ENCODE data around the gene PCSK5. TPM values are rescaled to one million over a fixed set of nuclear protein-coding genes. Genes with fewer than 3 reads are reported as not detected.

The PCSK5 gene
- polyA plus RNA-seq, 1 donor from 2014 or later: 1.7 TPM

DNA sequence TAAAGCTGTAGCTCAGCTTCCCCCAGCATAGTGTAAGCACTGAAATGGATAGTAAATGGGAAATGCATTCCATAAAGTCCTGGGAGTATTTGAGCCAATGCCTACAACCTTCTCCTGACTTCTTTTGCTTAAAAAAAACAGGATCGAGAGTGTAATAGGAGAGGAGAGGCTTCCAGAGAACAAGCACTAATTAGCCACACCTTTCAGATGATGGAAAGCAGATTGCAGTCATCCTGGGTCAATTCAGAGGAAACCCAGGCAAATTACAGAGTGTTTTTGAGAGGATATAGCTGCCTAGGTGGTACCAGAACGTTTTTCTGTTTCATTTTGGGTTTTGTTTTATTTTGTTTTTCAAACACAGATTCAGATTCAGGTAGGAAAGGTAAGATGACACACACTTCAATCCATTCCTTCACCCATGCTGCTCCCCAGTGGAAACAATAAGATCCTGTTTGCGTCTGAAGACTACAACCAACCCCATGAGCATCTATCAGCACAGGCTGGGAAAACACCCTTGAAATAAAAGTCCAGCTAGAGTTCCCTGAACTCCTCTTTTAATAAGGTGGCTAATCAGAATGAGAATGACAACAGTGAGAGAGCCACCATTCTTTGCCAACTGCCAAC lies 408.2 kb downstream of the PCSK5 start:
- no peak overlapping the region for H3K4me2 ChIP-seq (ENCODE audit: low read length)
- H3K9ac ChIP-seq (ENCODE audit: low read length): no peak overlapping the region
- no peaks in the 10 kb centered on the region for H3F3A ChIP-seq (ENCODE audit: insufficient read depth, low read length, poor library complexity, severe bottlenecking)
- TF ChIP-seq SMC3 (conservative IDR thresholded peaks at IDR 0.05; ENCODE audit: poor library complexity): peak; percentile 86
- no peak for TF ChIP-seq MXI1 (conservative IDR thresholded peaks at IDR 0.05; ENCODE audit: poor library complexity, severe bottlenecking)
- no peak for TF ChIP-seq POLR2AphosphoS5 (IDR thresholded peaks at IDR 0.05)
- peak; percentile 85 for TF ChIP-seq RAD21 (conservative IDR thresholded peaks at IDR 0.05)
- no peak for TF ChIP-seq REST (IDR thresholded peaks at IDR 0.05; ENCODE audit: borderline replicate concordance)
- no peak for TF ChIP-seq EP300 (conservative IDR thresholded peaks at IDR 0.05; ENCODE audit: poor library complexity, severe bottlenecking)
- no peak for TF ChIP-seq EZH2 (IDR thresholded peaks at IDR 0.05; ENCODE audit: borderline replicate concordance, insufficient read depth, low read length, poor library complexity, severe bottlenecking)
- TF ChIP-seq CTCF (IDR thresholded peaks at IDR 0.05; ENCODE audit: poor library complexity, severe bottlenecking): peak; percentile 76
- H3K9me2 ChIP-seq (ENCODE audit: insufficient read depth, low read length): no peaks in the 10 kb centered on the region
- H3K4me3 ChIP-seq (ENCODE audit: low read length): no peak overlapping the region
- H4K20me1 ChIP-seq (ENCODE audit: insufficient read depth): no peaks in the 10 kb centered on the region
- no peaks in the 10 kb centered on the region for H3K27me3 ChIP-seq (ENCODE audit: insufficient read depth, low read depth, low read length)
- H3K27ac ChIP-seq (ENCODE audit: low read length): no peak overlapping the region
- no peaks in the 10 kb centered on the region for H3K9me3 ChIP-seq (ENCODE audit: low read length)
- H3K36me3 ChIP-seq (ENCODE audit: insufficient read depth, low read length): no peaks in the 10 kb centered on the region
- H2AFZ ChIP-seq (ENCODE audit: low read depth, low read length): no peak overlapping the region
- no peaks in the 10 kb centered on the region for H3K79me2 ChIP-seq (replicated peaks; ENCODE audit: insufficient read depth, low read length)

DNA sequence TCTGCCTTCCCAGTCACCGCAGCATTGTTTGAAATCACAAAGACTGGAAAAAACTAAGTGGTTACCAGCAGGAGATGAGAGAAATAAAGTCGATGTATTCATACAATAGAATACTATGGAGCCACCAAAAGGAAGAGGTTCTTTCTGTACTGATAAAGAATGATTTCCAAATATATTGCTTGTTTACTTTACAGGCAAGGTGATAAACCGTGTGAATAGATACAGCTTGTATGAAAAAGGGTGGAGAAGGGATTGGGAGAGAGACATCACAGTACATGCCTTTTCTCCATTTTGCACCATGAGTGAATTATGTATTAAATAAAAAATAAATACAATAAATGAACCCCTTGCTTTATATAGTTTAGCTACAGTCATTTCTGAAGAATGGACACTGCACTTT lies 412.1 kb downstream of the PCSK5 start:
- Histone ChIP-seq H2AFZ (ENCODE audit: low read depth, low read length) (no peak overlapping the region), H3K27me3 (ENCODE audit: insufficient read depth, low read depth, low read length) (no peaks in the 10 kb centered on the region), H3K27ac (ENCODE audit: low read length) (no peak overlapping the region), H3K9me3 (ENCODE audit: low read length) (no peaks in the 10 kb centered on the region), H4K20me1 (ENCODE audit: insufficient read depth) (no peaks in the 10 kb centered on the region), H3K4me3 (ENCODE audit: low read length) (no peak overlapping the region), H3K4me2 (ENCODE audit: low read length) (no peak overlapping the region), H3K36me3 (ENCODE audit: insufficient read depth, low read length) (no peaks in the 10 kb centered on the region), H3K9me2 (ENCODE audit: insufficient read depth, low read length) (no peaks in the 10 kb centered on the region), H3F3A (ENCODE audit: insufficient read depth, low read length, poor library complexity, severe bottlenecking) (no peaks in the 10 kb centered on the region), H3K79me2 (replicated peaks; ENCODE audit: insufficient read depth, low read length) (no peaks in the 10 kb centered on the region), H3K9ac (ENCODE audit: low read length) (no peak overlapping the region)
- no peak for TF ChIP-seq REST (IDR thresholded peaks at IDR 0.05; ENCODE audit: borderline replicate concordance)
- TF ChIP-seq MXI1 (conservative IDR thresholded peaks at IDR 0.05; ENCODE audit: poor library complexity, severe bottlenecking): no peak
- no peak for TF ChIP-seq CTCF (IDR thresholded peaks at IDR 0.05; ENCODE audit: poor library complexity, severe bottlenecking)
- no peak for TF ChIP-seq POLR2AphosphoS5 (IDR thresholded peaks at IDR 0.05)
- no peak for TF ChIP-seq EP300 (conservative IDR thresholded peaks at IDR 0.05; ENCODE audit: poor library complexity, severe bottlenecking)
- no peak for TF ChIP-seq EZH2 (IDR thresholded peaks at IDR 0.05; ENCODE audit: borderline replicate concordance, insufficient read depth, low read length, poor library complexity, severe bottlenecking)
- TF ChIP-seq SMC3 (conservative IDR thresholded peaks at IDR 0.05; ENCODE audit: poor library complexity): no peak
- no peak for TF ChIP-seq RAD21 (conservative IDR thresholded peaks at IDR 0.05)
- no peak for TF ChIP-seq TAF1 (IDR thresholded peaks at IDR 0.05; ENCODE audit: low read depth)

Measured in neural cell (in vitro differentiated cells).